ENCODE data around the gene MGAT5.

Gene MGAT5

DNA sequence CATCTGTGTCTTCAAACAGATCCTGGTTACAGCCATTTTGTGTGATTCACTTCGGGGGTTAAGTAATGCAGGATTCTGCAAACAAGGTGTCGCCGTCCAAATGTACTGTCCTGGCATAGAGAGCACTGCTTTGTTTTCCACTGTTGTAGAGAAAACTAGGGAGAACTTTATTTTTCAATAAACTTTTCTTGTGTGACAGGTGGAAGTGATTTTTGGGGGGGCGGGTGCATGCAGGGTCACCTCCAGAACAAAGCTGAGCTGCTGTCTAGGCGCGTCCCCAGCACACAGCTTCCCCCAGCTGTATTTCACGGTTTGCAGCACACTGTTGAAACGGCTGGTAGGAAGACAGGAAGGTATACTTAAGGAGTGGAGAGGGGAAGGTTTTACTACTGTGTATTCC lies 200.6 kb downstream of the MGAT5 start:
- H3K27ac ChIP-seq (ENCODE audit: low read length) = no peak overlapping the region
- H3K4me3 ChIP-seq (ENCODE audit: low read depth in 1 of 2, low read length in 2 of 2) = no peak overlapping the region
- no peaks in the 10 kb centered on the region for H3K9me3 ChIP-seq (ENCODE audit: control insufficient read depth in 1 of 2, low read length in 2 of 2)
- H3K36me3 ChIP-seq (ENCODE audit: control insufficient read depth in 1 of 2, insufficient read depth in 2 of 2, low read length in 2 of 2) = peaks cover 0 to 9% of the 10 kb centered on the region in 2 donors
- H3K4me1 ChIP-seq (ENCODE audit: control insufficient read depth in 1 of 2, insufficient read depth in 2 of 2, low read length in 2 of 2) = no peaks in the 10 kb centered on the region
- H3K27me3 ChIP-seq (ENCODE audit: low read depth, low read length) = no peaks in the 10 kb centered on the region

GRCh38 chr2:134454931-134455330 lies 201.1 kb downstream of the MGAT5 start:
- Histone ChIP-seq H3K4me1 (ENCODE audit: control insufficient read depth in 1 of 2, insufficient read depth in 2 of 2, low read length in 2 of 2) (no peaks in the 10 kb centered on the region), H3K27ac (ENCODE audit: low read length) (no peak overlapping the region), H3K36me3 (ENCODE audit: control insufficient read depth in 1 of 2, insufficient read depth in 2 of 2, low read length in 2 of 2) (peaks cover 0 to 5% of the 10 kb centered on the region in 2 donors), H3K27me3 (ENCODE audit: low read depth, low read length) (no peaks in the 10 kb centered on the region), H3K9me3 (ENCODE audit: control insufficient read depth in 1 of 2, low read length in 2 of 2) (no peaks in the 10 kb centered on the region), H3K4me3 (ENCODE audit: low read depth in 1 of 2, low read length in 2 of 2) (no peak overlapping the region)

GRCh38 chr2:134455426-134455825 lies 201.6 kb downstream of the MGAT5 start:
- H3K27me3 ChIP-seq (ENCODE audit: low read depth, low read length) = no peaks in the 10 kb centered on the region
- H3K36me3 ChIP-seq (ENCODE audit: control insufficient read depth in 1 of 2, insufficient read depth in 2 of 2, low read length in 2 of 2) = peaks cover 0 to 5% of the 10 kb centered on the region in 2 donors
- no peak overlapping the region for H3K27ac ChIP-seq (ENCODE audit: low read length)
- H3K9me3 ChIP-seq (ENCODE audit: control insufficient read depth in 1 of 2, low read length in 2 of 2) = no peaks in the 10 kb centered on the region
- H3K4me1 ChIP-seq (ENCODE audit: control insufficient read depth in 1 of 2, insufficient read depth in 2 of 2, low read length in 2 of 2) = no peaks in the 10 kb centered on the region
- H3K4me3 ChIP-seq (ENCODE audit: low read depth in 1 of 2, low read length in 2 of 2) = no peak overlapping the region

GRCh38 chr2:134457353-134457752 lies 203.5 kb downstream of the MGAT5 start:
- Histone ChIP-seq H3K27ac (ENCODE audit: low read length) (no peak overlapping the region), H3K27me3 (ENCODE audit: low read depth, low read length) (no peaks in the 10 kb centered on the region), H3K9me3 (ENCODE audit: control insufficient read depth in 1 of 2, low read length in 2 of 2) (no peaks in the 10 kb centered on the region), H3K4me3 (ENCODE audit: low read depth in 1 of 2, low read length in 2 of 2) (no peak overlapping the region), H3K36me3 (ENCODE audit: control insufficient read depth in 1 of 2, insufficient read depth in 2 of 2, low read length in 2 of 2) (peaks cover 0 to 5% of the 10 kb centered on the region in 2 donors), H3K4me1 (ENCODE audit: control insufficient read depth in 1 of 2, insufficient read depth in 2 of 2, low read length in 2 of 2) (no peaks in the 10 kb centered on the region)

GRCh38 chr2:134457765-134458472 lies 204.0 kb downstream of the MGAT5 start:
- no peak overlapping the region for H3K27ac ChIP-seq (ENCODE audit: low read length)
- H3K9me3 ChIP-seq (ENCODE audit: control insufficient read depth in 1 of 2, low read length in 2 of 2) = no peaks in the 10 kb centered on the region

GRCh38 chr2:134458473-134458853 lies 204.6 kb downstream of the MGAT5 start:
- H3K4me1 ChIP-seq (ENCODE audit: control insufficient read depth in 1 of 2, insufficient read depth in 2 of 2, low read length in 2 of 2) = no peaks in the 10 kb centered on the region
- H3K9me3 ChIP-seq (ENCODE audit: control insufficient read depth in 1 of 2, low read length in 2 of 2) = no peaks in the 10 kb centered on the region
- H3K4me3 ChIP-seq (ENCODE audit: low read depth in 1 of 2, low read length in 2 of 2) = no peak overlapping the region
- H3K36me3 ChIP-seq (ENCODE audit: control insufficient read depth in 1 of 2, insufficient read depth in 2 of 2, low read length in 2 of 2) = peaks cover 0 to under 1% of the 10 kb centered on the region in 2 donors
- H3K27me3 ChIP-seq (ENCODE audit: low read depth, low read length) = no peaks in the 10 kb centered on the region
- no peak overlapping the region for H3K27ac ChIP-seq (ENCODE audit: low read length)

More at GRCh38 chr2:134457765-134458472, 204.0 kb downstream of the MGAT5 start:
- H3K4me3 ChIP-seq (ENCODE audit: low read depth in 1 of 2, low read length in 2 of 2) = no peak overlapping the region
- no peaks in the 10 kb centered on the region for H3K4me1 ChIP-seq (ENCODE audit: control insufficient read depth in 1 of 2, insufficient read depth in 2 of 2, low read length in 2 of 2)
- H3K27me3 ChIP-seq (ENCODE audit: low read depth, low read length) = no peaks in the 10 kb centered on the region
- H3K36me3 ChIP-seq (ENCODE audit: control insufficient read depth in 1 of 2, insufficient read depth in 2 of 2, low read length in 2 of 2) = peaks cover 0 to 5% of the 10 kb centered on the region in 2 donors

GRCh38 chr2:134458950-134459349 lies 205.1 kb downstream of the MGAT5 start:
- H3K27ac ChIP-seq (ENCODE audit: low read length) = no peak overlapping the region
- no peak overlapping the region for H3K4me3 ChIP-seq (ENCODE audit: low read depth in 1 of 2, low read length in 2 of 2)
- no peaks in the 10 kb centered on the region for H3K27me3 ChIP-seq (ENCODE audit: low read depth, low read length)
- H3K36me3 ChIP-seq (ENCODE audit: control insufficient read depth in 1 of 2, insufficient read depth in 2 of 2, low read length in 2 of 2) = no peaks in the 10 kb centered on the region
- no peaks in the 10 kb centered on the region for H3K9me3 ChIP-seq (ENCODE audit: control insufficient read depth in 1 of 2, low read length in 2 of 2)
- H3K4me1 ChIP-seq (ENCODE audit: control insufficient read depth in 1 of 2, insufficient read depth in 2 of 2, low read length in 2 of 2) = no peaks in the 10 kb centered on the region

GRCh38 chr2:134459706-134460406 lies 206.0 kb downstream of the MGAT5 start:
- no peaks in the 10 kb centered on the region for H3K4me1 ChIP-seq (ENCODE audit: control insufficient read depth in 1 of 2, insufficient read depth in 2 of 2, low read length in 2 of 2)
- no peaks in the 10 kb centered on the region for H3K27me3 ChIP-seq (ENCODE audit: low read depth, low read length)
- no peaks in the 10 kb centered on the region for H3K36me3 ChIP-seq (ENCODE audit: control insufficient read depth in 1 of 2, insufficient read depth in 2 of 2, low read length in 2 of 2)
- H3K4me3 ChIP-seq (ENCODE audit: low read depth in 1 of 2, low read length in 2 of 2) = no peak overlapping the region
- no peak overlapping the region for H3K27ac ChIP-seq (ENCODE audit: low read length)
- no peaks in the 10 kb centered on the region for H3K9me3 ChIP-seq (ENCODE audit: control insufficient read depth in 1 of 2, low read length in 2 of 2)

- H3K4me3 ChIP-seq (ENCODE audit: low read depth in 1 of 2, low read length in 2 of 2) = no peak overlapping the region
- H3K27ac ChIP-seq (ENCODE audit: low read length) = no peak overlapping the region
- H3K9me3 ChIP-seq (ENCODE audit: control insufficient read depth in 1 of 2, low read length in 2 of 2) = no peaks in the 10 kb centered on the region
- H3K27me3 ChIP-seq (ENCODE audit: low read depth, low read length) = no peaks in the 10 kb centered on the region
- H3K36me3 ChIP-seq (ENCODE audit: control insufficient read depth in 1 of 2, insufficient read depth in 2 of 2, low read length in 2 of 2) = no peaks in the 10 kb centered on the region
- H3K4me1 ChIP-seq (ENCODE audit: control insufficient read depth in 1 of 2, insufficient read depth in 2 of 2, low read length in 2 of 2) = no peaks in the 10 kb centered on the region
Observed at GRCh38 chr2:134460583-134460998, 206.7 kb downstream of the MGAT5 start.

DNA sequence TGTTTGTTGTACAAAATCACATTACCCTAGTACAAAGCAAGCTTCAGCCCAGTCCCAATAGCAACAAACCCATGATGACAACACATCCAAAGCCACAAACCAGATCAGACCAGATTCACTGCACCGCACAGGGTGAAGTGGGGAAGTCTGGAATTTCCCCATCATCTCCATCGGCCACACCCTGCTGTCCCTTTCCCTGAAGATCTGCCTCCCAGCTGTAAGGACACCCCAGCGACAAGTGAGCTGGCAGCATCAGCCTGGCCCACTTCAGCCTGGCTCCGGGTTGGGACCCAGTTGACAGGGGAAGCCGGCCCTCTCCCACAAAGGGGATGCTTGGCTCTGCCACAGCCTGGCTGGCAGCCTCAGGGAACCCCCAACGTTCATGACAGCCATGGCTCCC lies 207.6 kb downstream of the MGAT5 start:
- no peaks in the 10 kb centered on the region for H3K9me3 ChIP-seq (ENCODE audit: control insufficient read depth in 1 of 2, low read length in 2 of 2)
- H3K4me1 ChIP-seq (ENCODE audit: control insufficient read depth in 1 of 2, insufficient read depth in 2 of 2, low read length in 2 of 2) = no peaks in the 10 kb centered on the region
- no peak overlapping the region for H3K27ac ChIP-seq (ENCODE audit: low read length)
- H3K4me3 ChIP-seq (ENCODE audit: low read depth in 1 of 2, low read length in 2 of 2) = no peak overlapping the region
- H3K27me3 ChIP-seq (ENCODE audit: low read depth, low read length) = no peaks in the 10 kb centered on the region
- H3K36me3 ChIP-seq (ENCODE audit: control insufficient read depth in 1 of 2, insufficient read depth in 2 of 2, low read length in 2 of 2) = no peaks in the 10 kb centered on the region

DNA sequence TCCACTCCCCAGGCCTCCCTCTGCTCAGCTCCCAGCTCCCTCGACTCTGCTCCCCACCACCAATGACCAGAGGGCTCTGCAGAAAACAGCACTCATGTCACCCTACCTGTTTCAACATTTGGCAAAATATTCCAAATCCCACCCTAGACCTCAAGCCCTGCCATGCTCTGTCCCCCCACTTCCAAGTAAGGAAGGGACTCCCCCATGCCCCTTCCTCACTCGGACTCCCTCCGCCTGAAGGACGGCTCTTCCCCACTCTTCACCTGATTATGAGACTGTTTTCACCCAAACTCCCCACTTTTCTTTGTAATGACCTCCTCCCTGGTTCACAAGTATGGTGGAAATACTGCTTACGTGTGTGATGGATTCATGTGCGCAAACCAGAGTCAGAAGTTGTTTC lies 208.4 kb downstream of the MGAT5 start:
- H3K36me3 ChIP-seq (ENCODE audit: control insufficient read depth in 1 of 2, insufficient read depth in 2 of 2, low read length in 2 of 2) = no peaks in the 10 kb centered on the region
- no peak overlapping the region for H3K4me3 ChIP-seq (ENCODE audit: low read depth in 1 of 2, low read length in 2 of 2)
- H3K27ac ChIP-seq (ENCODE audit: low read length) = no peak overlapping the region
- H3K4me1 ChIP-seq (ENCODE audit: control insufficient read depth in 1 of 2, insufficient read depth in 2 of 2, low read length in 2 of 2) = no peaks in the 10 kb centered on the region
- no peaks in the 10 kb centered on the region for H3K27me3 ChIP-seq (ENCODE audit: low read depth, low read length)
- H3K9me3 ChIP-seq (ENCODE audit: control insufficient read depth in 1 of 2, low read length in 2 of 2) = no peaks in the 10 kb centered on the region

All from muscle layer of duodenum (tissue), 2 donors.